NCI-H82 (cell line): ENCODE data around the gene CA10.
A peak's percentile ranks its signal among the peaks of the same experiment; 100 is the strongest.

Experiments used
- DNase-seq: peaks from one replicate; lab custom pipeline; 2025; lab: John Stamatoyannopoulos, UW

The CA10 gene

GRCh38 chr17:51645056-51645455 is 513.5 kb downstream of the CA10 start:
- no peak for DNase-seq

GRCh38 chr17:51643702-51644490 is 514.6 kb downstream of the CA10 start:
- DNase-seq, result no peak

GRCh38 chr17:51642029-51642428 is 516.5 kb downstream of the CA10 start:
- no peak for DNase-seq

- peak; percentile 44 for DNase-seq
Measured at GRCh38 chr17:51640108-51640622, 518.3 kb downstream of the CA10 start.

- no peak for DNase-seq
Measured at GRCh38 chr17:51638971-51639370, 519.5 kb downstream of the CA10 start.

GRCh38 chr17:51636291-51636690 is 522.2 kb downstream of the CA10 start:
- DNase-seq, result peak; percentile 17

GRCh38 chr17:51630101-51630671 is 528.3 kb downstream of the CA10 start:
- no peak for DNase-seq

- DNase-seq, result no peak
Measured at GRCh38 chr17:51629232-51629631, 529.3 kb downstream of the CA10 start.

- DNase-seq, result no peak
Measured at GRCh38 chr17:51627779-51628178, 530.7 kb downstream of the CA10 start.

- no peak for DNase-seq
Measured at GRCh38 chr17:51618476-51618875, 540.0 kb downstream of the CA10 start.

- peak; percentile 38 for DNase-seq
Measured at GRCh38 chr17:51617986-51618385, 540.5 kb downstream of the CA10 start.

GRCh38 chr17:51613255-51613654 is 545.3 kb downstream of the CA10 start:
- DNase-seq, result no peak

GRCh38 chr17:51612692-51613091 is 545.8 kb downstream of the CA10 start:
- no peak for DNase-seq

- DNase-seq, result no peak
Measured at GRCh38 chr17:51611585-51611984, 546.9 kb downstream of the CA10 start.

- DNase-seq, result no peak
Measured at GRCh38 chr17:51610834-51611233, 547.7 kb downstream of the CA10 start.

GRCh38 chr17:51610155-51610554 is 548.4 kb downstream of the CA10 start:
- no peak for DNase-seq

- DNase-seq, result no peak
Measured at GRCh38 chr17:51608251-51608933, 550.1 kb downstream of the CA10 start.

GRCh38 chr17:51607512-51607911 is 551.0 kb downstream of the CA10 start:
- no peak for DNase-seq

- no peak for DNase-seq
Measured at GRCh38 chr17:51604299-51605020, 554.1 kb downstream of the CA10 start.

- DNase-seq, result no peak
Measured at GRCh38 chr17:51601622-51602261, 556.8 kb downstream of the CA10 start.

GRCh38 chr17:51598824-51599223 is 559.7 kb downstream of the CA10 start:
- no peak for DNase-seq

- no peak for DNase-seq
Measured at GRCh38 chr17:51597345-51597744, 561.2 kb downstream of the CA10 start.
